Tongue (tissue), 2 donors: ENCODE measurements around the gene NKX3-2. TPM values are rescaled to one million over a fixed set of nuclear protein-coding genes. Genes with fewer than 3 reads are reported as not detected.
"Not testable (repeated sequence)": the region's sequence is repeated elsewhere in the genome, so short reads cannot be mapped to it uniquely, and the experiment has no call there.

Experiments used
- DNase-seq: peaks from one replicate; pipeline ENCODE4 v3.0.0-alpha.2; 2015
- total RNA-seq: library from RNA; depleted of rRNA; stranded (reverse); fragments of >200 nt; gene quantifications from one replicate; pipeline ENCODE4 v1.2.3, GENCODE V29; 2014

NKX3-2 gene
- total RNA-seq, result 1.4 TPM

DNA sequence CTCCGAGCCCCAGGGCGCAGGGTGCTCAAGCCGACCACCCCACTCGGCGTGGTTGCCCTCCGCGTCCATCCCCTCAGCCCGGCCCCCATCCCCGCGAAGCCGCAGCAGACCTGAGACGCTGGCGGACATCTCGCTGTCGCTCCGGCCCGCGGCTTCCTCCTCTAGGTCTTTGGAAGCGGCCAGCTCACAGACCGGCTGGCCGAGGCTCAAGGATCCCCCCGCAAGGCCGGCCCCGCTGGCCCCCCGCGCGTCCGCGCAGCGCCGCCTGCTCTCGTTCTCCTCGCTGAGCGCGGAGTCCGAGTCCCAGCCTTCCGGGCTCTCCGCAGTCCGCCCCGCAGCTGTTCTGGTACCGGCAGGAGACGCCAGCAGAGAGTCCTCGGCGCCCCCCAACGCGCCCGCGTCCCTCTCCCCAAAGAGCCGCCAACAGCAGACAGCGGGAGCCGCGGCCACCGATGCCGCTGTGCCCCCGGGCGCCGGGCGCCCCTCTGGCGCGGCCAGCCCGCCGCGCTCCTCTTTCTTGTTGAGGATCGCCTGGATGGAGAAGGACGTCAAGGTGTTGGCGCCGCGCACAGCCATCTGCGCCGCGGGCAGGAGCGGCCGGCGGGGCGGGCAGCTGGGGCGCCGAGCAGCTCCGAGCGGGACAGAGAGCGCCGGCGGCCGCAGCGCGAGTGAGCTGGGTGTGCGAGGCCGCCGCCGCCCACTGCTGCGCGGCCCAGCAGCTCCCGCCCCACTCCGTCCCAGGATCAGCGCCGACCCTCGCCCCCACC is at the start of gene NKX3-2:
TSS of gene NKX3-2 (minus strand) at position 670 of the 767 bp plus-strand sequence. CDS start at position 576, 94 bp downstream.
- DNase-seq, result peak; percentile 50

GRCh38 chr4:13592220-13592619 is 47.9 kb upstream of the NKX3-2 start:
- DNase-seq, result no peak

GRCh38 chr4:13590766-13591165 is 46.5 kb upstream of the NKX3-2 start:
- no peak for DNase-seq

GRCh38 chr4:13588954-13589353 is 44.6 kb upstream of the NKX3-2 start:
- DNase-seq, result no peak

GRCh38 chr4:13584481-13584880 is 40.2 kb upstream of the NKX3-2 start:
- DNase-seq, result no peak

DNA sequence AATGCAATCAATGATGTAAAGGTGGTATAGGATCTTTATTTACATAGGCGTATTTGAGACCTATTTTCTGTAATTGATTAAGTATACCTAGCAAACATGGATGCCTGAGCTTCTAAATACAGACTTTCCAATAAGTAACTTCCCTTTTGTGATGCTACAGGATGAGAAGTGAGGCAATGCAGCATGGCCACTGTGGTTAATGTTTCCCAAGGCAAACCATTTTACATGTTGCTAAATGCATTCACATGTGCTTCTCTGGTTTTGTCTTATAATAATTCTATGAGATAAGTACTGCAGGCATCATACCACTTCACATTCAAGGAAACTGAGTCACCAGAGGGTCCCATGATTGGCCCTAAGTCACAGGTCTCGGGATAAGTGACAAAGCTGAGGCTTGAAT is 35.7 kb upstream of the NKX3-2 start:
- no peak for DNase-seq

- no peak for DNase-seq
These were observed 33.4 kb upstream of the NKX3-2 start for GRCh38 chr4:13577660-13578059.

DNA sequence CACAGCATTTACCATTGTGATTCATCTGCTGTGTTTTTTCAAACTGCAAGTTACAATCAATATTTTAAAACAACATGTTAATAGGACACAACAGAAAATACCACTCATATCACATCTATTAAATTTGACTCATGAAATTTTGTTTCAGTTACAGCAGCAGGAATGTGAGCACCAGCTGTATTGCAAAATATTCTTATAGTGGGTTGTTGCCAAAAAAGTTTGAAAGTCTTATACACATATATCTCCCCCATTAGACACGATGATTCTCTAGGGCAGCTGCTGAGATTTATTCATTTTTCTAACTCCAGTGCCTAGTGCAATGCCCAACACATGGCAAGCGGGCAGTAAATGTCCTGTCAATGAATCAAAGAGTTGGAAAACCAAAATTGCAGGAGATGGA is 26.6 kb upstream of the NKX3-2 start:
- no peak for DNase-seq

GRCh38 chr4:13567125-13567524 is 22.8 kb upstream of the NKX3-2 start:
- DNase-seq, result no peak

DNA sequence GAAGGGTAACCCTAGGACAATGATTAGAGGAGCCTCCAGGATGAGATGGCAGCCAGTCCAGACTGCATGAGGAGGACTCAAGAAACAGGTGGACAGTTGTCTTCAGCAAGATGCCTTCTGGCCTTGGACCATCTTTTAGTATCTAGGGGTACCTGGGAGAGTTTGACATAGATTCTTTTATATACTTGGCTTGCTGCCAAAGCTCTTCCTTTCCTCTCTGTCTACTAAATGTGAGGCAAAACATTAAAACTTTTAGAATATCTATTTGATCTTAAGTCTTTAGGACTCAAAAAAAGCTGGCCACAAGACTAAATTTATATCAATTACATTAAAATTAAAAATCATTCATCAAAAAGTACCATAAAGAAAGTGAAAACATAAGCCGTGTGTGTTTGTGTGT is 18.6 kb upstream of the NKX3-2 start:
- DNase-seq, result no peak

DNA sequence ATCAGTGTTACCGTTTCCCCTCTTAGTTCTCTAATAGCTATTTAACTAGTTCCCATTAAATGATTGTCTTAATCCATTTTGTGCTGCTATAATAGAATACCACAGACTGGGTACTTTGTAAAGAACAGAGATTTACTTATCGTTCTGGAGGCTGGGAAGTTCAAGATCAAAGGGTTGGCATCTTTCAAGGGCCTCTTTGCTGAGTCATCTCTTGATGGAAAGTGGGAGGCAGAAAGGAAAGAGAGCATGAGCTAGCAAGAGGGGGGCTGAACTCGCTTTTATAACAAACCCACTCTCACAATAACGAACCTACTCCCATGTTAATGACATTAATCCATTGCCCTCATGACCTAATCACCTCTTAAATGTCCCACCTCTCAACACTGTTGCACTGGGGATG is 17.4 kb upstream of the NKX3-2 start:
- DNase-seq, result no peak

DNA sequence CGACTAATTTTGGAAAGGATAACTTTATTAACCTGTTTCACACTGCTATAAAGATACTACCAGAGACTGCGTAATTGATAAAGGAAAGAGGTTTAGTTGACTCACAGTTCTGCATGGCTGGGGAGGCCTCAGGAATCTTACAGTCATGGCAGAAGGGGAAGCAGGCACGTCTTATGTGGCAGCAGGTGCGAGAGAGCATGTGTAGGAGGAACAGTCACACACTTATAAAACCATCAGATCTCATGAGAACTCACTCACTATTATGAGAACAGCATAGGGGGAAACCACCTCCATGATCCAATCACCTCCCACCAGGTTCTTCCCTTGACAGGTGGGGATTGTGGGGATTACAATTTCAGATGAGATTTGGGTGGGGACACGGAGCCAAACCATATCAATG is 15.8 kb upstream of the NKX3-2 start:
- DNase-seq, result not testable (repeated sequence)

DNA sequence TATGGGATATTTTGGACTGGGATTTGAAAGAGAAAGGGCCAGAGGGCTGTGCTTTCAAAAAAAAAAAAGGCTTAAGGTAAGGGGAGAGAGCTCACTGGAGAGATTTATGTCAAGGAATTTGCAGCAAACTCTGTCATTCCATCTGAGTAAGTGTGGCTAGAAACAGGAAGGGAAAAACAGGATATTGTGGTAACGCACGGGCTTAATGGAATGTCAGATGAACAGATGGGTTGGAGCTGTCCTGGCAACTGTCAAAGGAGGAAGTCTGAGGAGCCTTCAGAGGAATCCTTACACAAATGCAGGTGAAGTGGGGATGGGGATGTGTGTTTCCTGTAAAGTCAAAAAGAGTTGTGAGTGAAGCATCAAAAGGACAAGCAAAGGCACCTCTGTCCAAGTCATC is 15.1 kb upstream of the NKX3-2 start:
- peak; percentile 34 for DNase-seq

DNA sequence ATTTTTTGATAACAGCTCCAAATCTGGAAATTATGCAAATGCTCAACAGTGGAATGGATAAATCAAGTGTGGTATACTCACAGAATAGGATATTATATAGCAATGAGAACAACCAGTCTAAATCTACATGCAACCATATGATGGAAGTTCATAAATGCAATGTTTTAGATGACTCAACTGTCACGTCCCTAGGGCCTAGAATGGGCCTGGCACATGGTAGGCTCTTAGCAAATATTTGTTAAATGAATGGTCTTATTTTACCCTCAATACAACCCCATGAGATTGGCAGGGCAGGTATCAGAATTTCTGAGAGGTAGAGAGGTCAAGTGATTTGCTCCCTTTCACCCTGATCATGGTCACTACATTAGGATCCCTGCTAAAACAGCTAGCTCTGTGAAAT is 14.6 kb upstream of the NKX3-2 start:
- no peak for DNase-seq

- no peak for DNase-seq
These were observed 11.0 kb upstream of the NKX3-2 start for GRCh38 chr4:13555325-13555724.

- DNase-seq, result no peak
These were observed 8.8 kb upstream of the NKX3-2 start for GRCh38 chr4:13553081-13553480.

DNA sequence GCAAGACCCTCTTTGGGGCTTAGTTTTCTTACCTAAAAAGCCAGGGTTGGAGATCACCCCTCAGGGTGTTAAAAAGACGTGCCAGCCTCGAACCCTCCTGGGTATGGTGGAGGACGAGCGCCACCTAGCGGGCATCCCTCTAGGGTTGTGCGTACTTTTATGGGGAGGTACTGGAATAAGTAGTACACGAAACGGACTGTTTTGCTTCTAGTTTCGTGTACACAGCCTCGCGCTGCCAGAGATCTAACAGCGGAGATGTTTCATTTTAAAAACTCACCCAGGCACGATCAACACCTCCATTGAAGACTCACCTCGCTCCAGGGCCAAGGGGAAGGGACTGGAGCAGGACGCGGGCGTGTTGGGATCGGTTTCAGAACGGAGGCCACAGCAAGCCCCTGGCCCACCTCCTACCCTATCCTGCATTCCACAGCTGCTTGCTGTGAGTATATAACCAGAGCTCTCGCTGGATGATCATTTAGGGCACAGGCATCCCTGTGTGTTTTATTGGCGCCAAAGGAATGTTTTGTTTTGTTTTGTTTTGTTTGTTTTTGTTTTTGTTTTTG is 4.8 kb upstream of the NKX3-2 start:
- DNase-seq, result peak; percentile 90

- no peak for DNase-seq
These were observed 4.0 kb upstream of the NKX3-2 start for GRCh38 chr4:13548059-13548983.

- peak; percentile 37 for DNase-seq
These were observed 3.3 kb upstream of the NKX3-2 start for GRCh38 chr4:13547485-13548041.

DNA sequence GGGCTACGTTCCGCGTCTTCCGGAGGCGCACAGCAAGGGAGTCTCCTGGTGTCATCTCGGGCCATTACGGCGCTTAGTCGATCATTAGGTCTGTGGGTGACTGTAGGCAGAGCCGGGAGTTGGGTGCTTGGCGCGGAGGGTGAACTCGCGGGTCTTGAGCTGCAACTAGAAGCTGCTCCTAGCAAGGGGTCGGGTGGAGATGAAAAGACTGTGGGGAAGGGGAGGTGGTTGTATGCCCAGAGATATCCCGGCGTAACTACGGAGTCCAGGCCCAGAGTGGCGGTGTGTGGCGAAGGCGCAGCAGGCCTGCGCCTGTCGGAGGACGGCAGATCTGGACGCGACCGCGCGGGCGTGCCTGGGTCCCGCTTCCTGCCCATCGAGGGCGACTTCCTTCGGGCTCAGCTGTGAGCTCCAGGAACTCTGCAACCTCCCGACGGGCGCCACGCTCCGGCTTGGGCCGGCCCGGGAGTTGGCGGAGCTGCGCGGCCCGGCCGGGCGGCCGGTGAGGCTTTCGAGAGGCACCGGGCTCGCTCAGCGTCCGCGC is 2.7 kb upstream of the NKX3-2 start:
- peak; percentile 39 for DNase-seq

GRCh38 chr4:13546142-13546940 is 2.0 kb upstream of the NKX3-2 start:
- no peak for DNase-seq

- no peak for DNase-seq
These were observed 1.1 kb upstream of the NKX3-2 start for GRCh38 chr4:13545394-13545808.
